SJSA1 (cell line): Measurements from ENCODE around the gene NSG1. TPM values are rescaled to one million over a fixed set of nuclear protein-coding genes. Genes with fewer than 3 reads are reported as not detected.
"Not testable (repeated sequence)": the region's sequence is repeated elsewhere in the genome, so short reads cannot be mapped to it uniquely, and the experiment has no call there.

Experiments used
- DNase-seq, 2 experiments: peaks; one replicate each; pipeline ENCODE4 v3.0.0-alpha.2; 2015 to 2020; ENCODE audit warnings: low spot score in 2 of 2, low read depth in 1 of 2
- H3K27ac ChIP-seq: fragments of 250-450 bp; sonication (Bioruptor Pico); 2 replicates; pipeline ENCODE4 v1.5.1; 2020; ENCODE audit warnings: mild to moderate bottlenecking, moderate library complexity
- H3K27me3 ChIP-seq: fragments of 250-450 bp; sonication (Bioruptor Pico); replicated peaks from 2 replicates; pipeline ENCODE4 v1.5.1; 2020; ENCODE audit warnings: mild to moderate bottlenecking, moderate library complexity
- H3K36me3 ChIP-seq: fragments of 250-450 bp; sonication (Bioruptor Pico); 2 replicates; pipeline ENCODE4 v1.5.1; 2020; ENCODE audit warnings: mild to moderate bottlenecking
- H3K4me1 ChIP-seq: fragments of 250-450 bp; sonication (Bioruptor Pico); replicated peaks from 2 replicates; pipeline ENCODE4 v1.6.1; 2021; ENCODE audit warnings: mild to moderate bottlenecking
- H3K4me3 ChIP-seq: fragments of 250-450 bp; sonication (Bioruptor Pico); 2 replicates; pipeline ENCODE4 v1.5.1; 2020; ENCODE audit warnings: mild to moderate bottlenecking
- H3K9me3 ChIP-seq: fragments of 250-450 bp; sonication (Bioruptor Pico); replicated peaks from 2 replicates; pipeline ENCODE4 v1.5.1; 2020; ENCODE audit warnings: mild to moderate bottlenecking
- total RNA-seq: library from RNA; depleted of rRNA; stranded (reverse); fragments of >200 nt; shearing (Covaris generic); gene quantifications from 2 replicates; pipeline ENCODE4 v1.2.3, GENCODE V29; 2014; rRNA removed

NSG1 gene
- total RNA-seq, 1 experiment from 2014 or later, result not detected

- H3K4me3 ChIP-seq, result no peak overlapping the region
- DNase-seq, result peak; percentile 44 to 55
- H3K4me1 ChIP-seq, result peaks cover 22% of the 10 kb centered on the region
- peak overlapping the region; percentile 65 for H3K27ac ChIP-seq
- no peaks in the 10 kb centered on the region for H3K9me3 ChIP-seq
- H3K27me3 ChIP-seq, result no peaks in the 10 kb centered on the region
- peaks cover 45% of the 10 kb centered on the region for H3K36me3 ChIP-seq
Measured at GRCh38 chr4:4457803-4458553, 71.1 kb downstream of the NSG1 start.

- Histone ChIP-seq H3K27me3 (no peaks in the 10 kb centered on the region), H3K36me3 (peaks cover 34% of the 10 kb centered on the region), H3K4me3 (no peak overlapping the region), H3K9me3 (no peaks in the 10 kb centered on the region), H3K27ac (no peak overlapping the region), H3K4me1 (peaks cover 22% of the 10 kb centered on the region)
- DNase-seq, result no peak
Measured at GRCh38 chr4:4459181-4459580, 72.3 kb downstream of the NSG1 start.

GRCh38 chr4:4460759-4461158 is 73.9 kb downstream of the NSG1 start:
- Histone ChIP-seq H3K36me3 (peaks cover 33% of the 10 kb centered on the region), H3K27me3 (no peaks in the 10 kb centered on the region), H3K4me1 (peaks cover 18% of the 10 kb centered on the region), H3K27ac (no peak overlapping the region), H3K9me3 (no peaks in the 10 kb centered on the region), H3K4me3 (no peak overlapping the region)
- DNase-seq, result no peak

GRCh38 chr4:4461178-4461577 is 74.3 kb downstream of the NSG1 start:
- H3K27me3 ChIP-seq, result no peaks in the 10 kb centered on the region
- H3K9me3 ChIP-seq, result no peaks in the 10 kb centered on the region
- no peak overlapping the region for H3K4me3 ChIP-seq
- peaks cover 18% of the 10 kb centered on the region for H3K4me1 ChIP-seq
- DNase-seq, result no peak
- no peak overlapping the region for H3K27ac ChIP-seq
- H3K36me3 ChIP-seq, result peaks cover 36% of the 10 kb centered on the region

GRCh38 chr4:4461850-4462249 is 74.9 kb downstream of the NSG1 start:
- H3K27me3 ChIP-seq, result no peaks in the 10 kb centered on the region
- H3K36me3 ChIP-seq, result peaks cover 35% of the 10 kb centered on the region
- DNase-seq, result no peak
- peaks cover 14% of the 10 kb centered on the region for H3K4me1 ChIP-seq
- no peak overlapping the region for H3K4me3 ChIP-seq
- H3K27ac ChIP-seq, result no peak overlapping the region
- no peaks in the 10 kb centered on the region for H3K9me3 ChIP-seq

- peaks cover 33% of the 10 kb centered on the region for H3K36me3 ChIP-seq
- no peak overlapping the region for H3K4me3 ChIP-seq
- H3K27me3 ChIP-seq, result no peaks in the 10 kb centered on the region
- H3K4me1 ChIP-seq, result peaks cover 7% of the 10 kb centered on the region
- no peaks in the 10 kb centered on the region for H3K9me3 ChIP-seq
- no peak overlapping the region for H3K27ac ChIP-seq
- no peak for DNase-seq
Measured at GRCh38 chr4:4462970-4463369, 76.1 kb downstream of the NSG1 start.

GRCh38 chr4:4465238-4465637 is 78.3 kb downstream of the NSG1 start:
- not testable (repeated sequence) for H3K27ac ChIP-seq, DNase-seq, H3K4me1 ChIP-seq, H3K9me3 ChIP-seq, H3K27me3 ChIP-seq, H3K4me3 ChIP-seq
- peaks cover 41% of the 10 kb centered on the region for H3K36me3 ChIP-seq

Other genes starting within 250 kb of the NSG1 start
- gene OTOP1, start 160.2 kb upstream of the NSG1 start, total RNA-seq, result not detected in 2 replicates
- gene TMEM128, start 138.9 kb upstream of the NSG1 start, total RNA-seq, result 50.8 and 60.2 TPM in 2 replicates
- 47.1 and 56.2 TPM in 2 replicates for gene LYAR, start 96.9 kb upstream of the NSG1 start, total RNA-seq
- gene ZBTB49, start 96.9 kb upstream of the NSG1 start, total RNA-seq, result 4.7 and 16.8 TPM in 2 replicates
- 42.5 and 71.4 TPM in 2 replicates for gene STX18, start 154.9 kb downstream of the NSG1 start, total RNA-seq